HG02970 (cell line): ENCODE results near the gene HAUS8.
"Not testable (repeated sequence)": the region's sequence is repeated elsewhere in the genome, so short reads cannot be mapped to it uniquely, and the experiment has no call there.

Experiments
- ATAC-seq: cut with Tn5 transposase; IDR thresholded peaks from one replicate; pipeline ENCODE4 v1.9.1; 2021; ENCODE audit warnings: mild to moderate bottlenecking, moderate library complexity, moderate number of reproducible peaks; ENCODE audit not compliant: unreplicated experiment, low FRiP score

HAUS8 gene

GRCh38 chr19:17103177-17103576 lies 27.9 kb upstream of the HAUS8 start:
- ATAC-seq: no peak

GRCh38 chr19:17101686-17102628 lies 26.7 kb upstream of the HAUS8 start:
- no peak for ATAC-seq

DNA sequence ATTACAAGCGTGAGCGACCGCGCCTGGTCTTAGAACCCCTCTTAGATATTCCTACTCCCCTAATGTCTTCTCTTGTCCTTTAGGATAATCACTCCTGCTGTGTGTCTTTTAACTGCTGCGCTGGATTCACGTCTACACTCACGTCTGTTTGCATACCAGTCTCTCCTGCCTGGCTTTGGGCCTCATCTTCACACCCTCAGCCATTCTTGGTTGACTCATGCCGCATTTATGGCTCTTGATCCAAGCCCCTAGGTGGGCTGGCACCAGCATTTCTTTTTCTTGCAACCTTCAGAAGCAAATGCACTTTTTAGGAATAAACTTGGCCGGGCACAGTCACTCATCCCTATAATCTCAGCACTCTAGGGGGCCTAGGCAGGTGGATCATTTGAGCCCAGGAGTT lies 23.1 kb upstream of the HAUS8 start:
- ATAC-seq: no peak

- no peak for ATAC-seq
These were observed 22.4 kb upstream of the HAUS8 start for GRCh38 chr19:17097593-17098126.

- ATAC-seq: no peak
These were observed 20.1 kb upstream of the HAUS8 start for GRCh38 chr19:17095141-17095919.

DNA sequence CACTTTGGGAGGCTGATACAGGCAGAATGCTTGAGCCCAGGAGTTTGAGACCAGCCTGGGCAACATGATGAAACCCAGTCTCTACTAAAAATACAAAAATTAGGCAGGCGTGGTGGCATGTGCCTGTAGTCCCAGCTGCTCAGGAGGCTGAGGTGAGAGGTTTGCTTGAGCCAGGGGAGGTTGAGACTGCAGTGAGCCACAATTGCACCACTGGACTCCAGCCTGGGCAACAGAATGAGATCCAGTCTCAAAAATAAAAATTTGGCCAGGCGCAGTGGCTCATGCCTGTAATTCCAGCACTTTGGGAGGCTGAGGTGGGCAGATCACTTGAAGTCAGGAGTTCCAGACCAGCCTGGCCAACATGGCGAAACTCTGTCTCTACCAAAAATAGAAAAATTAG lies 19.4 kb upstream of the HAUS8 start:
- ATAC-seq: not testable (repeated sequence)

DNA sequence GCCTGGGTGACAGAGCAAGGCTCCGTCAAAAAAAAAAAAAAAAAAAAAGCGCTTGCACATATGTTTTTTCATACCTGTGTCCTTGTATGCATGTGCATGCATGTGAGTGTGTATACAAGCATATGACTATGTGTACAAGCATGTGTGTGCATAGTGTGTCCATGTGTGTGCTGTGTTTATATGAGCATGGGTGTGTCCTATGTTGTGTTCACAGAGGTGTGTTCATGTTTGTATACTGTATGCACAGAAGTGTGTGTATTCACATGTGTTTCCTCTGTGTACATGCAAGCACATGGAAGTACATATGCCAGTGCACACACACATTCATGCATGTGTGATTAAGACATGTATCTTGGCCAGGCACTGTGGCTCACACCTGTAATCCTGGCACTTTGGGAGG lies 17.4 kb upstream of the HAUS8 start:
- ATAC-seq: no peak

DNA sequence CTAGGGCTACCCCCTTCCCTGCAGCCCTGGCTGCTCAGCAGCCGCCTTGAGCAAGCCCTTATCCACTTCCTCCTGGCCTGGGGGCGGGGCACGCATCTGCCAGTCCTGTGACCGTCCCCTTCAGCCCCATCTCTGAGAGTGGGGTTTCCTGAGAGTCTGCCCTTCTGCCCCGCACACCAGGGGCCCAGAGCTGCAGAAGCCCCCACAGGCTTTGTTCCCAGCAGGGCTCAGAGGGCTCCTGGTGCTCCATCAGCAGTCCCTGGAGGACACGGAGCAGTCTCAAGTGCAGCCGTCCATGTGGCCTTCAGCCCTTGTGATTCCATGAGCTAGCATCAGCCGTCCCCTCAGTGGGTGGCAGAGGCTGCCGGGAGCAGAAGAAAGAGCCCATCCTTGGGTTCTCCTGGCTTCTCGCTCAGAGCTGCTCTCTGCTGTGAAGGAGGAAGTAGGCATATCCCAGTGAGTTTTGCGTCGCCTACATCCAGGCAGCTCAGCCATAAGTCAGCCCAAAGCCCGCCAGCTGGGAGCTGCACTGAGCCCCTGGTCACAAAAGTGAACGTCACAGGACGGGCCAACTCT lies 16.6 kb upstream of the HAUS8 start:
- ATAC-seq: no peak

DNA sequence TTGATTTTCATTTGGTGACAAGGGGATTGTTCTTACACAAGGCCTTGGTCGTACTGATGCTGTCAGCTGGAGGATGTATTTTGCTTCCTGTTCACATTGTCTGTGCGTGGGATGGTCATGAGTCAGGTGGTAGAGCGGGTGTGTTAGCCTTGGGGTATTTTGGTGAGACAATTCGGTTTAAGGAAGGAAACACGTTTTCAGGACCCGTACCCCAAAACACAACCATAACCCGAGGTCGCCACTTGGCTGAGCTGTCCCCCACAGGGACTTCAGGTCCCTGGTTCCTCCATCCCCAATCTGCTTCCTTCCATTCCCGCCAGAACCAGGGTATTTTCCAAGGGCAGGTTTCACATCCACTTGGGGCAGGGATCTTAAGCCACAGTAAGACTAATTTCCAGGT lies 15.3 kb upstream of the HAUS8 start:
- no peak for ATAC-seq

DNA sequence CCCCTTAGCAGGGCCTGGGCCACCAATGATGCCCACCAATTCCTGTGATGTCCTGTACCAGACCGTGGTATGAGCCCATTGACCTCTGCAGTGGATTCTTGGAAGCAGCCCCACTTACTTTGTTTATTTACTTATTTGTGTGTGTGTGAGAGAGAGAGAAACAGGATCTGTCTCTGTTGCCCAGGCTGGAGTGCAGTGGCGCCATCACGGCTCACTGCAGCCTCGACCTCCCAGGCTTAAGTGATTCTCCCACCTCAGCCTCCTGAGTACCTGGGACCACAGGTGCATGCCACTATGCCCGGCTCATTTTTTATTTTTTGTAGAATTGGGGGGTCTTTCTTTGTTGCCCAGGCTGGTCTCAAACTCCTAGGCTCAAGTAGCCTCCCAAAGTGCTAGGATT lies 13.3 kb upstream of the HAUS8 start:
- no peak for ATAC-seq

DNA sequence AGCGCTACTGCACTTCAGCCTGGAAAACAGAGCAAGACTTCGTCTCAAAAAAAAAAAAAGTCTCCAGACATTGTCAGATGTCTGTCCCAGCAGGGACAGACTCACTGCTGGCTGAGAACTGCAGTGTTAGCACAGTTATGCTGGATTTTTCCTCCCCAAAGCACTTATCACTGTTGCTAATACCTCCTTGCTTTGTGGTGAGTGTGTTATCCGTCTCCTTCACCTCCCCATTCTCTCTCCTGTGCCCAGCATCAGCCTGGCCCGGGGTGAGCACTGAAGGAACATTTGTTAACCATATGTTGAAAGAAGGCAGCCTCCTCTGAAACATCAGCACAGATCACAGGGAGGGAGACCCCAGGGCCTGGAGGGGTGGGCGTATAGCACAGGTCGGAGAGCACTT lies 11.6 kb upstream of the HAUS8 start:
- ATAC-seq: no peak

DNA sequence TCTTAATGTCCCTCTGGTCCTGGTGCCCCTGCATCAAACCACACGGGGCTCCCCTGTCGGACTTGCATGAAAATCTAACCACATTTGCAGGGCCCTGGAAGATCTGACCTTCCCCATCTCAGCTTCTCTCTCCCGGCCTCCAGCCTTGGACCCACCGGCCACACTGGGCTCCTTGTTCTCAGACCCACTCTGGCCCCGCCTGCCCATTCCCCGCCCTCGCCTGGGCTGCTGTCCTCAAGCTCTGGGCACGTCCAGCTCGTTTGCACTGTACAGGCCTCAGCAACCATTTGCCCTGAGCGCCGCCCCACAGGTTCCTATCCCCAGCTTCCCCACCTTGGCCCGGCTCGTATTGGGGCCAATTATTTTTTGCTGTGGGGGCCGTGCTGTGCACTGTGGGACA lies 10.9 kb upstream of the HAUS8 start:
- no peak for ATAC-seq

DNA sequence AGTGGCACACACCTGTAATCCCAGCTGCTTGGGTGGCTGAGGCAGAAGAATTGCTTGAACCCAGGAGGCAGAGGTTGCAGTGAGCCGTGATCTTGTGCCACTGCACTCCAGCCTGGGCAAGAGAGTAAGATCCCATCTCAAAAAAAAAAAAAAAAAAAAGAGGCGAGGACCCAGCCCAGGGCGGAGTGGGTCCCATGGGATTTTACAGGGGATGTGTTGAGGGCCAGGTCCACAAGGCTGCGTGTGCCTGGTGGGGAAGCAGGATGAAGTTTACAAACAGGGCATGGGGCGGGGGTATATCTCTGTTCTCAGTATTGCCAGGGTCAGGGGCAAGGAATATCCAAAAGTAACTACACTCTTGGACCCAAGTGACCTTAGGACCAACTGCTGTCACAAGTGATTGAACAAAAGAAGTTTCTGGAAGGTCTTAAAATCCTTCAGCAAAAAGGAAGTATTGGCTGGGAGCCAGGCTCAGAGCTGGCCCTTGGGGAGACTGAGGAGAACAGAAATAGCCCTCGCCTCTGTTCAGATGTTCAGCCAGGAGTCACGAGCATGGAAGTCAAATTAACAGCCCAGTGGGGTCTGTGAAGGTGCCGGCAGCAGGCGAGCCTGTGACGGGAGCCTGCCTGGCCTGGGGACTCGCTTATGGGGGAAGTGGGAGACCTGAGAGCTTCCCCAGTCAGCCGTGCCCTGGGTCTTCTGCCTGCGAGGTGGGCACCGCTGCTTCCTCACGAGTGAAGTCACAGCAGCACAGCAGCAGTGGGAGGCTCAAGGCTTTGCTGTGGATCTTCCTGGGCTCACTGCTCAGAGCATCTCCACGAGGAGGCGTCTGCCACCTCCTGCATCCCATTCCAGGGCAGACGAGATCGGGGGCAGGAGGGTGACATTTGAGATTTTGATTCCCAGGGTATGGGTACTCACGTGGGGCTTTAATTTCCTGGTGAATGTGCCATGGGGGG lies 6.7 kb upstream of the HAUS8 start:
- ATAC-seq: no peak

DNA sequence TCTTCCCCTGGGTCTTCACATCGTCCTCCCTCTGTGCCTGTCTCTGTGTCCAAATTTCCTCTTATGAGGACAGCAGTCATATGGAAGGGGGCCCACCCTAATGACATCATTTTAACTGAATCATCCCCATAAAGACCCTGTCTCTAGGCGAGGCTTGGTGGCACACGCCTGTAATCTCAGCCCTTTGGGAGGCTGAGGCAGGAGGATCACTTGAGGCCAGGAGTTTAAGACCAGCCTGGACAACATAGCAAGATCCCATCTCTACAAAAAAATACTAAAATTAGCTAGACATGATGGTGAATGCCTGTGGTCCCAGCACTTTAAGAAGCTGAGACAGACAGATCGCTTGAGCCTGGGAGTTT lies 5.2 kb upstream of the HAUS8 start:
- ATAC-seq: no peak

- no peak for ATAC-seq
These were observed 4.6 kb upstream of the HAUS8 start for GRCh38 chr19:17079710-17080439.

DNA sequence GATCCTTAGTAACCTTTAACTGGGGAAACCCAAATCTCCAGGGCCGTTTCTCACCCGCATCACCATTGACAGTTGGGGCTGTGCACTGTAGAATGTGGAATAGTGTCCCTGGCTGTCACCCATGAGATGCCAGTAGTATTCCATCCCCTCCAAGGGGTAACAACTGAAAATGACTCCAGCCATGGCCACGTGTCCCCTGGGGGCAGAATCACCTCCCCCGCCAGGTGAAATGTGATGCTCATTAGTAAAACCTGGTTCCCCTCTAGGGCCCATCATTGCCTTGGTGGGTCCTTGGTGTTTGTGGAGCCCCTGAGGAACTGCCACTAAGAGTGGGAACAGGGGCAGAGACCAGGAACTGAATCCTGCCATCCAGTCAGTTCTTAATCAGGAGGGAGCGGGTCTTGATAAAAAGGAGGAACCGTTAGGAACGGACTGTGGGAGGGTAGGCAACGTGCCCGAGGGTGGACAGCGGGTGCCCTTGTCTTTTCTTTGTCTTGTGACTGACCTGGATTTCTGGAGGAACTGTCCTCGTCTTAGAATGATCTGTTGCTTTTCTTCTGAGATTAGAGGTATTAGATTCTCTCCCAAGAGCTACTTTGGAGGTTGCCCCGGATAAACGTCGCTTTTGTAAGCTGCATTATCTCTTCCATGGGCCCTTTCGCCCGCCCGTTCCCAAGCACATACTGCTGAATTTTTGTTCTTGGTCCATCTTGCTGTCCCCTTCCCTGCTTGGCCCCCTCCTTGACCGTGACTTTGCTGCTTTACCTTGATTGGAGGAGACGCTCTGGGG lies 3.9 kb upstream of the HAUS8 start:
- no peak for ATAC-seq

DNA sequence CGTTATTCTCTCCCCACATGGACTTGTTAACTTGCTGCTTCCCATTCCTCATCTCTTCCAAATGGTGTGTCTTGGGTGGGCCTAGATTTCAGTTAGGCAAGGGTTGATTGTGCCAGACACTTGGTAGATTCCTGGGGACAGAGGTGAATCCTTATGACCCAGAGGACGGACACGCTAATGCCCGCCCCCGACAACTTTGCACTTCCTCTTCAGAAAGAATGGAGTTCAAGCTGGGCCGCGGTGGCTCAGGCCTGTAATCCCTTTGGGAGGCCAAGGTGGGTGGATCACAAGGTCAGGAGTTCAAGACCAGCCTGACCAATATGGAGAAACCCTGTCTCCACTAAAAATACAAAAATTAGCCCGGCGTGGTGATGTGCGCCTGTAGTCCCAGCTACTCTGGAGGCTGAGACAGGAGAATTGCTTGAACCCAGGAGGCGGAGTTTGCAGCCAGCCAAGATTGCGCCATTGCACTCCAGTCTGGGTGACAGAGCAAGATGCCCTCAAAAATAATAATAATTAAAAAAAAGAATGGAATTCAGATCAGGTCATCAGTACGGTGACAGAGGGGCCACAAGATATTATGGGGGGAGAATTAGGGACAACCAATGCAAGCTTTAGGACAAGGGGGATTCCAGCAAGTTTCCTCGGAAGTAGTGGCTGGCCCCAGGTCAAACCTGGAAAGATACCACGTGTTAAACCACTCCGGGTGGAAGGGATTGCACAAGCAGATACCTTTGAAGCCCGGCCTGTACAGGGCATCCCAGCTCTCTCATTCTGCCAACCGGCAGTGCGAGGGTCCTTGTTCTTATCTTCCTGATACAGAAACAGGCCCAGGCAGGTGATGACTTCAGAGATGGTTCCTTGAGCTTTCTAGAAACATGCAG lies 3.0 kb upstream of the HAUS8 start:
- no peak for ATAC-seq
